Left lung (tissue), 10 donors: ENCODE results near the gene IFI27L1. TPM values are rescaled to one million over a fixed set of nuclear protein-coding genes. Genes with fewer than 3 reads are reported as not detected.
A peak's percentile ranks its signal among the peaks of the same experiment; 100 is the strongest.

ENCODE experiments used
- ATAC-seq: fragments of 200-7000 bp; cut with Tn5 transposase; one replicate; pipeline ENCODE4 v1.9.1; 2020; ENCODE audit warnings: moderate library complexity
- DNase-seq, 4 donors: peaks; one replicate each; pipeline ENCODE4 v3.0.0-alpha.2; 2013 to 2020
- H3K27ac ChIP-seq, 2 donors: fragments of 200-600 bp; sonication (generic) in 1 of 2; one replicate each; pipeline versions ENCODE4 v1.5.0 to v1.8.0; 2020 to 2021
- H3K27me3 ChIP-seq, 2 donors: fragments of 200-600 bp; sonication (generic) in 1 of 2; one replicate each; pipeline versions ENCODE4 v1.5.0 to v1.8.0; 2020 to 2021
- H3K36me3 ChIP-seq, 2 donors: fragments of 200-600 bp; sonication (generic) in 1 of 2; one replicate each; pipeline versions ENCODE4 v1.5.0 to v1.8.0; 2020 to 2021
- H3K4me1 ChIP-seq, 2 donors: fragments of 200-600 bp; one replicate each; pipeline ENCODE4 v1.8.0; 2021
- H3K4me3 ChIP-seq, 2 donors: fragments of 200-600 bp; sonication (generic) in 1 of 2; one replicate each; pipeline versions ENCODE4 v1.5.0 to v1.8.0; 2020 to 2021; ENCODE audit warnings: mild to moderate bottlenecking in 1 of 2
- H3K9me3 ChIP-seq, 2 donors: fragments of 200-600 bp; sonication (generic) in 1 of 2; one replicate each; pipeline versions ENCODE4 v1.5.0 to v1.8.0; 2020 to 2021
- CTCF ChIP-seq, 2 donors: fragments of 200-600 bp; sonication (generic) in 1 of 2; IDR thresholded peaks; one replicate each; pipeline versions ENCODE4 v1.5.0 to v1.8.0; 2021; ENCODE audit warnings: antibody characterized with exemption in 2 of 2
- intact Hi-C, 2 donors: fragments of 100-400 bp; cut with DNase I; formaldehyde crosslinking; loops; one replicate each; pipeline versions ENCODE4 v1.11.2 to v1.14.2; 2022
- polyA plus RNA-seq, 6 donors: library from polyadenylated mRNA; unstranded; fragments of 120-200 nt; gene quantifications; one replicate each; pipeline ENCODE4 v1.2.1, GENCODE V29; 2013; ENCODE audit not compliant: insufficient read length in 6 of 6
- total RNA-seq, 2 donors: library from RNA; stranded (reverse); fragmentation: NEBNext Ultra II Directional; extraction: Animal tissue kit (Norgen Biotek cat#: 25700); gene quantifications; one replicate each; pipeline ENCODE4 v1.2.1, GENCODE V29; 2021
- donor health status: DM: no; HTN: yes; CAD: no.
- donor health status: DM: no; HTN: no; CAD: no.

IFI27L1 gene
- total and polyA plus RNA-seq, 8 donors = 20.3 to 34.3 (median 31.2) TPM

- H3K4me3 ChIP-seq = no peak overlapping the region
- DNase-seq = no peak
- peaks cover 0 to 5% of the 10 kb centered on the region in 2 donors for H3K27me3 ChIP-seq
- H3K4me1 ChIP-seq = peaks cover 0 to 12% of the 10 kb centered on the region in 2 donors
- peaks cover 0 to 6% of the 10 kb centered on the region in 2 donors for H3K36me3 ChIP-seq
- no peak for ATAC-seq
- intact Hi-C loops = no loop called here
- no peak overlapping the region for H3K27ac ChIP-seq
- H3K9me3 ChIP-seq = no peaks in the 10 kb centered on the region
- TF ChIP-seq CTCF (IDR thresholded peaks at IDR 0.05) = no peak
These were observed 46.2 kb downstream of the IFI27L1 start for GRCh38 chr14:94127330-94127729.

GRCh38 chr14:94128216-94128839 lies 47.2 kb downstream of the IFI27L1 start:
- no peak for ATAC-seq
- Histone ChIP-seq H3K4me3 (peak overlapping the region in 1 of 2 donors; percentile 53), H3K9me3 (no peaks in the 10 kb centered on the region), H3K27me3 (peaks cover 0 to 5% of the 10 kb centered on the region in 2 donors), H3K4me1 (peaks cover 0 to 12% of the 10 kb centered on the region in 2 donors), H3K36me3 (peaks cover 0 to 6% of the 10 kb centered on the region in 2 donors), H3K27ac (no peak overlapping the region)
- intact Hi-C loops = no loop called here
- TF ChIP-seq CTCF (IDR thresholded peaks at IDR 0.05) = no peak
- DNase-seq = no peak

- ATAC-seq (peak; percentile 96), DNase-seq (peak; percentile 68 to 87 (median 82))
- H3K4me1 ChIP-seq = peaks cover 0 to 12% of the 10 kb centered on the region in 2 donors
- H3K27me3 ChIP-seq = peaks cover 0 to 5% of the 10 kb centered on the region in 2 donors
- H3K36me3 ChIP-seq = peaks cover 0 to 6% of the 10 kb centered on the region in 2 donors
- peak; percentile 32 to 33 for TF ChIP-seq CTCF (IDR thresholded peaks at IDR 0.05)
- peak within 1 kb of the TSS; percentile 59 to 67 for H3K27ac ChIP-seq
- H3K9me3 ChIP-seq = no peaks in the 10 kb centered on the region
- H3K4me3 ChIP-seq = peak within 1 kb of the TSS; percentile 37 to 53
- intact Hi-C loops = no loop called here
These were observed 48.1 kb downstream of the IFI27L1 start, which contains the start of gene IFI27L2 for GRCh38 chr14:94129111-94129757. Gene IFI27L2, minus strand, starts transcription at chr14:94129604. Its CDS starts 40 bp downstream, at chr14:94129564.

GRCh38 chr14:94129758-94130414 lies 48.8 kb downstream of the IFI27L1 start:
- H3K4me3 ChIP-seq = peak overlapping the region; percentile 37 to 53
- H3K9me3 ChIP-seq = no peaks in the 10 kb centered on the region
- peaks cover 0 to 6% of the 10 kb centered on the region in 2 donors for H3K36me3 ChIP-seq
- peaks cover 0 to 5% of the 10 kb centered on the region in 2 donors for H3K27me3 ChIP-seq
- DNase-seq = peak in 2 of 4 donors; percentile 32 to 48
- TF ChIP-seq CTCF (IDR thresholded peaks at IDR 0.05) = peak in 1 of 2 donors; percentile 3
- ATAC-seq = peak; percentile 70
- peaks cover 0 to 12% of the 10 kb centered on the region in 2 donors for H3K4me1 ChIP-seq
- intact Hi-C loops = loop anchor here in 1 of 2 donors (10.0 kb wide), 1 partner anchor 85 kb away; no protein-coding TSS in a partner anchor
- peak overlapping the region; percentile 59 to 67 for H3K27ac ChIP-seq
